SK-N-SH (cell line): ENCODE data around the gene FGGY.

ENCODE experiments used
- CTCF ChIP-seq: fragments of 200-600 bp; sonication (generic); IDR thresholded peaks from 2 replicates; pipeline ENCODE4 v1.6.1; 2017; ENCODE audit warnings: antibody characterized with exemption, mild to moderate bottlenecking, moderate library complexity
- EP300 ChIP-seq, 2 experiments: IDR thresholded peaks; 2 replicates each; pipeline versions ENCODE4 v1.4.0 to v1.6.1; 2012; ENCODE audit warnings: borderline replicate concordance in 1 of 2, low read depth in 1 of 2, low read length in 1 of 2
- FOXM1 ChIP-seq: IDR thresholded peaks from 2 replicates; pipeline ENCODE4 v1.4.0; 2012; ENCODE audit warnings: low read depth, mild to moderate bottlenecking
- POLR2AphosphoS5 ChIP-seq: IDR thresholded peaks from 2 replicates; pipeline ENCODE4 v1.6.1; 2012; ENCODE audit warnings: low read depth, low read length
- SMC3 ChIP-seq: IDR thresholded peaks from 2 replicates; pipeline ENCODE4 v1.6.1; 2012; ENCODE audit warnings: low read depth, low read length, improper control_type of control experiment
- TAF1 ChIP-seq: IDR thresholded peaks from 2 replicates; pipeline ENCODE4 v1.6.1; 2012; ENCODE audit warnings: low read depth, mild to moderate bottlenecking, low read length, moderate library complexity, borderline replicate concordance
- YY1 ChIP-seq: IDR thresholded peaks from 2 replicates; pipeline ENCODE4 v1.4.0; 2012; ENCODE audit warnings: low read depth, mild to moderate bottlenecking

- no peak for TF ChIP-seq EP300 (IDR thresholded peaks at IDR 0.05; ENCODE audit: borderline replicate concordance in 1 of 2, low read depth in 1 of 2, low read length in 1 of 2)
- no peak for TF ChIP-seq CTCF
- no peak for TF ChIP-seq POLR2AphosphoS5
- no peak for TF ChIP-seq SMC3
- no peak for TF ChIP-seq TAF1
- no peak for TF ChIP-seq FOXM1
- TF ChIP-seq YY1, result no peak
These were observed 379.0 kb downstream of the FGGY start for GRCh38 chr1:59675936-59676335.
